Activated CD4-positive, alpha-beta T cell treated with anti-CD3 and anti-CD28 coated beads for 36 hours (primary cell): Measurements from ENCODE around the gene INTS14. TPM values are rescaled to one million over a fixed set of nuclear protein-coding genes. Genes with fewer than 3 reads are reported as not detected.

ENCODE experiments used
- ATAC-seq: fragments of 200-7000 bp; cut with Tn5 transposase; one replicate; pipeline ENCODE4 v1.10.0; 2021; ENCODE audit warnings: mild to moderate bottlenecking, moderate library complexity
- CTCF ChIA-PET: fragments of 350-600 bp; sonication (Branson Sonifier 250); formaldehyde crosslinking; loops from one replicate; lab custom pipeline; 2021; ENCODE audit warnings: antibody characterized with exemption; lab: Charles Lee
- POLR2A ChIA-PET: fragments of 350-600 bp; sonication (Branson Sonifier 250); formaldehyde crosslinking; loops from one replicate; lab custom pipeline; 2021; ENCODE audit warnings: antibody characterized with exemption, inconsistent platforms; lab: Charles Lee
- DNase-seq: peaks from one replicate; pipeline ENCODE4 v3.0.0-alpha.2; 2020
- H3K27ac Mint-ChIP-seq: one replicate; pipeline ENCODE4 v1.8.0; 2021; ENCODE audit warnings: mixed read lengths
- H3K27me3 Mint-ChIP-seq: one replicate; pipeline ENCODE4 v1.8.0; 2021; ENCODE audit warnings: mixed read lengths
- H3K36me3 Mint-ChIP-seq: one replicate; pipeline ENCODE4 v1.8.0; 2021; ENCODE audit warnings: low read depth, mixed read lengths
- H3K4me1 Mint-ChIP-seq: one replicate; pipeline ENCODE4 v1.8.0; 2021; ENCODE audit warnings: mixed read lengths
- H3K4me3 Mint-ChIP-seq: one replicate; pipeline ENCODE4 v1.8.0; 2021; ENCODE audit warnings: mild to moderate bottlenecking, moderate library complexity, mixed read lengths
- H3K9me3 Mint-ChIP-seq: one replicate; pipeline ENCODE4 v1.8.0; 2021; ENCODE audit warnings: low read depth, mixed read lengths
- intact Hi-C, 2 experiments: fragments of 100-400 bp; cut with DNase I in 1 of 2; cut with micrococcal nuclease in 1 of 2; formaldehyde crosslinking; loops; one replicate each; pipeline versions ENCODE4 v1.14.2 to v1.15.1; 2022 to 2024; cut with DNase I, micrococcal nuclease
- total RNA-seq, 2 experiments: library from RNA; stranded (reverse); gene quantifications; one replicate each; pipeline ENCODE4 v1.2.3, GENCODE V29; 2021

The INTS14 gene
- total RNA-seq, 2 experiments from 2014 or later = 49.2 to 59.8 TPM

GRCh38 chr15:65529762-65530317 lies 81.1 kb downstream of the INTS14 start:
- Mint-ChIP-seq H3K27ac (peak overlapping the region; percentile 91), H3K4me1 (peaks cover 32% of the 10 kb centered on the region), H3K36me3 (peaks cover 2% of the 10 kb centered on the region), H3K27me3 (no peaks in the 10 kb centered on the region), H3K4me3 (peak overlapping the region; percentile 78), H3K9me3 (no peaks in the 10 kb centered on the region)
- no peak for DNase-seq
- POLR2A ChIA-PET = interaction anchor here (0.6 to 1.4 kb wide), 6 partner anchors 12 to 562 kb away, joined by 3 to 10 read pairs (median 4); partner anchors contain the start of genes CLPX and RNU5B-1
- intact Hi-C loops = loop anchor here (1.0 to 5.0 kb wide), 6 partner anchors 13 to 337 kb away; partner anchors contain the start of genes DPP8 (in 2 of the 2), INTS14 (in 1 of the 2) and RAB11A (in 1 of the 2)
- CTCF ChIA-PET = interaction anchor here (0.7 to 1.9 kb wide), 5 partner anchors 12 to 49 kb away, joined by 3 to 5 read pairs (median 3); no protein-coding TSS in a partner anchor
- peak; percentile 7 for ATAC-seq

Other genes starting within 250 kb of the INTS14 start
- not detected for gene IGDCC3, start 233.1 kb downstream of the INTS14 start, total RNA-seq
- gene IGDCC4, start 188.2 kb downstream of the INTS14 start, total RNA-seq = under 1 TPM; 0.16 to 0.18 TPM
- gene DPP8, start 93.4 kb downstream of the INTS14 start, total RNA-seq = 10 to 100 TPM; 25.8 to 26.4 TPM
- 10 to 100 TPM; 23.4 to 27.3 TPM for gene HACD3, start 80.7 kb downstream of the INTS14 start, total RNA-seq
- 1 to 10 TPM; 8.0 to 9.5 TPM for gene SLC24A1, start 10.8 kb upstream of the INTS14 start, total RNA-seq
- gene DENND4A, start 181.2 kb upstream of the INTS14 start, total RNA-seq = 10 to 100 TPM; 35.6 to 43.5 TPM